GM18867 (cell line): ENCODE measurements around the gene ROCK2.

Experiments used
- ATAC-seq: cut with Tn5 transposase; IDR thresholded peaks from one replicate; pipeline ENCODE4 v1.9.1; 2021; ENCODE audit warnings: mild to moderate bottlenecking, moderate library complexity; ENCODE audit not compliant: unreplicated experiment

The ROCK2 gene

GRCh38 chr2:11312770-11313471 is 31.5 kb downstream of the ROCK2 start:
- ATAC-seq: no peak

GRCh38 chr2:11311543-11311942 is 32.9 kb downstream of the ROCK2 start:
- ATAC-seq: no peak

GRCh38 chr2:11310212-11310611 is 34.2 kb downstream of the ROCK2 start:
- no peak for ATAC-seq

- no peak for ATAC-seq
Observed at GRCh38 chr2:11309706-11310105, 34.7 kb downstream of the ROCK2 start.

GRCh38 chr2:11307764-11308415 is 36.5 kb downstream of the ROCK2 start:
- ATAC-seq: no peak

GRCh38 chr2:11305958-11306357 is 38.5 kb downstream of the ROCK2 start:
- ATAC-seq: no peak

GRCh38 chr2:11305338-11305737 is 39.1 kb downstream of the ROCK2 start:
- no peak for ATAC-seq

GRCh38 chr2:11304476-11304875 is 40.0 kb downstream of the ROCK2 start:
- ATAC-seq: no peak

- ATAC-seq: no peak
Observed at GRCh38 chr2:11303290-11304013, 41.0 kb downstream of the ROCK2 start.

GRCh38 chr2:11299439-11299838 is 45.0 kb downstream of the ROCK2 start:
- no peak for ATAC-seq

- ATAC-seq: no peak
Observed at GRCh38 chr2:11298592-11298991, 45.8 kb downstream of the ROCK2 start.

- ATAC-seq: no peak
Observed at GRCh38 chr2:11296401-11296800, 48.0 kb downstream of the ROCK2 start.

- no peak for ATAC-seq
Observed at GRCh38 chr2:11292464-11293255, 51.8 kb downstream of the ROCK2 start.

GRCh38 chr2:11290713-11291112 is 53.7 kb downstream of the ROCK2 start:
- ATAC-seq: no peak

GRCh38 chr2:11290211-11290610 is 54.2 kb downstream of the ROCK2 start:
- no peak for ATAC-seq

GRCh38 chr2:11288431-11288830 is 56.0 kb downstream of the ROCK2 start:
- no peak for ATAC-seq

- ATAC-seq: no peak
Observed at GRCh38 chr2:11286749-11287148, 57.7 kb downstream of the ROCK2 start.

- ATAC-seq: no peak
Observed at GRCh38 chr2:11286323-11286722, 58.1 kb downstream of the ROCK2 start.

GRCh38 chr2:11285499-11285898 is 58.9 kb downstream of the ROCK2 start:
- no peak for ATAC-seq

- no peak for ATAC-seq
Observed at GRCh38 chr2:11281186-11281585, 63.2 kb downstream of the ROCK2 start.

- no peak for ATAC-seq
Observed at GRCh38 chr2:11280713-11281112, 63.7 kb downstream of the ROCK2 start.
